HG02571 (cell line): ENCODE measurements around the gene MRFAP1L1.

Source experiments
- ATAC-seq: cut with Tn5 transposase; IDR thresholded peaks from one replicate; pipeline ENCODE4 v1.9.1; 2021; ENCODE audit warnings: mild to moderate bottlenecking, moderate library complexity; ENCODE audit not compliant: unreplicated experiment

Gene MRFAP1L1

GRCh38 chr4:6716958-6717655, 7.4 kb upstream of the MRFAP1L1 start:
- ATAC-seq: no peak

GRCh38 chr4:6716018-6716911, 6.6 kb upstream of the MRFAP1L1 start, which contains the start of gene BLOC1S4:
Gene BLOC1S4 (plus strand): TSS chr4:6716174. CDS start chr4:6716210, 36 bp downstream.
- peak; percentile 84 for ATAC-seq

GRCh38 chr4:6715704-6716017, 6.0 kb upstream of the MRFAP1L1 start:
- no peak for ATAC-seq

GRCh38 chr4:6714954-6715353, 5.3 kb upstream of the MRFAP1L1 start:
- no peak for ATAC-seq

GRCh38 chr4:6710996-6711395, 1.3 kb upstream of the MRFAP1L1 start:
- no peak for ATAC-seq

- ATAC-seq: peak; percentile 22
Measured at GRCh38 chr4:6710282-6710681, 617 bp upstream of the MRFAP1L1 start.

GRCh38 chr4:6706173-6706572, 3.5 kb downstream of the MRFAP1L1 start:
- ATAC-seq: no peak

- no peak for ATAC-seq
Measured at GRCh38 chr4:6705646-6706045, 4.0 kb downstream of the MRFAP1L1 start.

GRCh38 chr4:6703786-6704185, 5.9 kb downstream of the MRFAP1L1 start:
- no peak for ATAC-seq

- no peak for ATAC-seq
Measured at GRCh38 chr4:6702761-6703160, 6.9 kb downstream of the MRFAP1L1 start.

- ATAC-seq: no peak
Measured at GRCh38 chr4:6701371-6701770, 8.3 kb downstream of the MRFAP1L1 start.

GRCh38 chr4:6699903-6700302, 9.8 kb downstream of the MRFAP1L1 start:
- ATAC-seq: no peak

- no peak for ATAC-seq
Measured at GRCh38 chr4:6699388-6699787, 10.3 kb downstream of the MRFAP1L1 start.

GRCh38 chr4:6697131-6697530, 12.5 kb downstream of the MRFAP1L1 start:
- no peak for ATAC-seq

- no peak for ATAC-seq
Measured at GRCh38 chr4:6696611-6697010, 13.1 kb downstream of the MRFAP1L1 start.

GRCh38 chr4:6695660-6696610, 13.7 kb downstream of the MRFAP1L1 start:
- no peak for ATAC-seq

GRCh38 chr4:6694177-6694901, 15.3 kb downstream of the MRFAP1L1 start:
- ATAC-seq: no peak

GRCh38 chr4:6693231-6694176, 16.2 kb downstream of the MRFAP1L1 start, which contains the start of gene S100P:
Gene S100P (plus strand): TSS chr4:6693878. CDS start chr4:6693933, 55 bp downstream.
- ATAC-seq: no peak

- no peak for ATAC-seq
Measured at GRCh38 chr4:6692806-6693205, 16.9 kb downstream of the MRFAP1L1 start.
